Transverse colon (tissue), 4 donors: ENCODE data around the gene TIE1. TPM values are rescaled to one million over a fixed set of nuclear protein-coding genes. Genes with fewer than 3 reads are reported as not detected.

Source experiments
- DNase-seq: peaks from one replicate; pipeline ENCODE4 v3.0.0-alpha.2; 2019
- H3K27ac ChIP-seq, 4 donors: fragments of 200-600 bp; sonication (generic); 2 replicates each; pipeline ENCODE4 v1.5.1; 2016 to 2018; ENCODE audit warnings: inconsistent platforms in 4 of 4
- H3K27me3 ChIP-seq: fragments of 200-600 bp; sonication (generic); 2 replicates; pipeline ENCODE4 v1.5.1; 2017; ENCODE audit warnings: inconsistent platforms
- H3K36me3 ChIP-seq, 4 donors: fragments of 200-600 bp; sonication (generic); 2 replicates each; pipeline ENCODE4 v1.5.1; 2017 to 2019; ENCODE audit warnings: inconsistent platforms in 4 of 4
- H3K4me1 ChIP-seq, 4 donors: fragments of 200-600 bp; sonication (generic); 2 replicates each; pipeline ENCODE4 v1.5.1; 2017 to 2020; ENCODE audit warnings: inconsistent platforms in 4 of 4
- H3K4me3 ChIP-seq, 4 donors: fragments of 200-600 bp; sonication (generic); 1 replicate in 1 of 4; 2 replicates in 3 of 4; pipeline versions ENCODE4 v1.5.1 to v1.6.1; 2017 to 2019; ENCODE audit warnings: inconsistent platforms in 4 of 4
- H3K9me3 ChIP-seq, 2 donors: fragments of 200-600 bp; sonication (generic); 2 replicates each; pipeline ENCODE4 v1.5.1; 2017 to 2019; ENCODE audit warnings: inconsistent platforms in 2 of 2
- CTCF ChIP-seq, 5 experiments: fragments of 200-600 bp in 3 of 5; fragments of 450-650 bp in 2 of 5; sonication (generic) in 3 of 5; IDR thresholded peaks; 1 replicate in 2 of 5; 2 replicates in 3 of 5; pipeline ENCODE4 v1.5.1; 2016 to 2017; ENCODE audit warnings: antibody characterized with exemption in 5 of 5, inconsistent platforms in 3 of 5, mild to moderate bottlenecking in 2 of 5, moderate library complexity in 1 of 5
- EP300 ChIP-seq: sonication (generic); formaldehyde crosslinking; IDR thresholded peaks from one replicate; pipeline ENCODE4 v1.6.1; 2017; ENCODE audit warnings: antibody characterized with exemption, low read depth
- POLR2A ChIP-seq: fragments of 450-650 bp; IDR thresholded peaks from one replicate; pipeline ENCODE4 v1.6.1; 2016; ENCODE audit warnings: antibody characterized with exemption, mild to moderate bottlenecking, moderate library complexity
- POLR2AphosphoS5 ChIP-seq, 3 donors: sonication (generic); formaldehyde crosslinking; IDR thresholded peaks; one replicate each; pipeline ENCODE4 v1.6.1; 2016; ENCODE audit warnings: antibody characterized with exemption in 3 of 3
- WGBS, 2 donors: methylation state at CpG; one replicate each; pipeline ENCODE4 v1.1.5; 2018; ENCODE audit warnings: low coverage in 1 of 2; 5-methylcytosine and 5-hydroxymethylcytosine counted together
- in situ Hi-C, 4 donors: fragments of 200-750 bp; cut with MboI; loops; one replicate each; pipeline versions ENCODE4 v1.15.0 to v1.15.1; 2017; ENCODE audit warnings: low sequenced_read_pairs in 3 of 4, low pct_ligation_motif_present in 1 of 4, low pct_unique_long_range_greater_than_20kb in 1 of 4
- intact Hi-C: fragments of 100-400 bp; cut with DNase I; formaldehyde crosslinking; loops from one replicate; pipeline ENCODE4 v1.15.1; 2023; ENCODE audit warnings: low total_unique reads
- total RNA-seq, 4 donors: library from RNA; depleted of rRNA; stranded (reverse); fragments of >200 nt; gene quantifications; one replicate each; pipeline ENCODE4 v1.1.0, GENCODE V29; 2016

TIE1 gene
- total RNA-seq, 4 donors from 2014 or later, result 2.4 to 7.8 (median 5.3) TPM

- intact Hi-C loops, result no loop called here
- TF ChIP-seq EP300 (no peak), CTCF (IDR thresholded peaks at IDR 0.05) (no peak), POLR2A (no peak), POLR2AphosphoS5 (IDR thresholded peaks at IDR 0.05) (no peak)
- Histone ChIP-seq H3K4me1 (peaks cover 6 to 14% (median 12%) of the 10 kb centered on the region in 4 donors), H3K36me3 (peaks cover 0 to 4% (median 0%) of the 10 kb centered on the region in 4 donors), H3K27ac (no peak overlapping the region), H3K9me3 (no peaks in the 10 kb centered on the region), H3K4me3 (no peak overlapping the region), H3K27me3 (no peaks in the 10 kb centered on the region)
- in situ Hi-C loops, result no loop called here
- no peak for DNase-seq
- 93 to 100% methylated on average over 4 to 5 of the region's 5 CpGs for WGBS, 2 donors
These were observed 71.4 kb downstream of the TIE1 start for GRCh38 chr1:43372172-43372571.

Other genes starting within 250 kb of the TIE1 start
- gene EBNA1BP2, start 128.7 kb upstream of the TIE1 start, total RNA-seq, result 10 to 100 TPM; 12.5 to 35.5 (median 30.1) TPM
- gene CFAP57, start 128.7 kb upstream of the TIE1 start, total RNA-seq, result not detected
- gene TMEM125, start 31.0 kb upstream of the TIE1 start, total RNA-seq, result 10 to 100 TPM; 19.7 to 66.8 (median 51.2) TPM
- 100 to 1,000 TPM in 1 of 4 donors, 10 to 100 TPM in 3; 43.8 to 100 (median 57.6) TPM for gene C1orf210, start 15.4 kb upstream of the TIE1 start, total RNA-seq
- under 1 TPM in 1 of 4 donors, not detected in 3; 0.32 TPM for gene MPL, start 36.8 kb downstream of the TIE1 start, total RNA-seq
- gene CDC20, start 58.0 kb downstream of the TIE1 start, total RNA-seq, result 10 to 100 TPM in 1 of 4 donors, 1 to 10 TPM in 2, not detected in 1; 2.9 to 38.4 (median 4.5) TPM
- gene ELOVL1, start 67.0 kb downstream of the TIE1 start, total RNA-seq, result 100 to 1,000 TPM in 1 of 4 donors, 10 to 100 TPM in 3; 58.4 to 114 (median 99.5) TPM
- 10 to 100 TPM; 12.7 to 41.9 (median 25.0) TPM for gene MED8, start 88.8 kb downstream of the TIE1 start, total RNA-seq
- gene SZT2, start 88.9 kb downstream of the TIE1 start, total RNA-seq, result 100 to 1,000 TPM in 2 of 4 donors, 10 to 100 TPM in 2; 43.1 to 106 (median 82.2) TPM
- gene HYI, start 152.9 kb downstream of the TIE1 start, total RNA-seq, result 100 to 1,000 TPM in 3 of 4 donors, 10 to 100 TPM in 1; 71.1 to 126 (median 119) TPM
- gene PTPRF, start 229.9 kb downstream of the TIE1 start, total RNA-seq, result 100 to 1,000 TPM; 278 to 549 (median 404) TPM